HG03280 (cell line): ENCODE results near the gene MFSD6.

ENCODE experiments used
- ATAC-seq: cut with Tn5 transposase; IDR thresholded peaks from one replicate; pipeline ENCODE4 v1.9.1; 2021; ENCODE audit warnings: mild to moderate bottlenecking, moderate library complexity; ENCODE audit not compliant: unreplicated experiment

MFSD6 gene

DNA sequence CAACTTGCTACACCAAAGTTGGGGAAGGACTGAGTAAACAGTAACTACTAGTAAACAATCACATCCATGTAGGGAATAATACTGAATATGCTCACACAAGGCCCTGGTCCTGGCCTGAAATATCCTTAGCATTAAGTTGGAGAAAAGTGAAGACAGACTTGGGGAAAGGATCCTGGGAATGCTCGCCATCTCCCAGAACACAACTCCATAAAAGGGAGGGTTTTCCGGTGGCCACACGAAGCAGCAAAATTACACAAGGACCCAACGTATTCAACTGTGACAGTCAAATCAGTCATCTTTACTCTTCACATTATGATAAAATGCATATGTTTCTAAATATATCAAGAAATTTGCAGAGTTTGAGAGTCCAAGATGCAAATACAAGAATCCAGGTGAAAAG is 119.1 kb downstream of the MFSD6 start:
- no peak for ATAC-seq

DNA sequence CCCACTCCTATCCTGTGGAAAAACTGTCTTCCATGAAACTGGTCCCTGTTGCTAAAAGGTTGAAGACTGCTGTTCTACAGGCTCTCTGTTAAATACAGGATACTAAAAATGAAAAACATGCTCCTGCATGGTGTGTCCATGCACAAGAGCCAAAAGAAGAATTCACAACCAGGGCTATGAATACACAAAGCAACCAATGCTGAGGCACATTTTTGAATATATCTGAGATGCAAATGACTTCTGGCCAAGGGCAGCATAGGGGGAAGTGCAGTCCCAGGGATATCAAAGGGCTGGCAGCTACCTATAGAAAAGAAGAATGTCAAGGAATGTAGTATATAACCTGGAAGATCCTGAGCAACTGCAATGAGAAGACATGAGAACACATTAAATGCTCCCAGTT is 119.8 kb downstream of the MFSD6 start:
- no peak for ATAC-seq

DNA sequence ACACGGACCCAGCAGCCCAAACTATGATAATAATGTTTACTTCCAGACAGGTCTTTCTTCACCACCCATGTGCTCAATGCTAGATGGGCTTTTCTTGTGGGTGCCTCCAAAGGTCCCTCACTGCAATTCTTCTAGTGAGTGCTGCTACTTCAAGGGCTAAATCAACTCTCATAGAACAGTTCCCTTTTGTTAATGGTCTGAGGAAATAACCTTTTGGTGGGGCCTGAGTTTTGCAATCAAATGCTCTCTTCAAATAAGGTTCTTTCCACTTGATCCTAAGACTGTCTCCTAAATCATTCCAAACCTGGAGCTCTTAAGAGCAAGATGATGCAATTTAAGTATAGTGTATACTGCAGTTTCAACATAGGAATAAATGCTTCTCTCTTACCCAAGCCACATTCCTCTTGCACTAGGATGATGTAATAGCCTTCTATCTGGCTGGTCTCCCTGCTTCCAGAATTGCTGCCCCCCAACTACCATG is 120.4 kb downstream of the MFSD6 start:
- ATAC-seq: no peak

DNA sequence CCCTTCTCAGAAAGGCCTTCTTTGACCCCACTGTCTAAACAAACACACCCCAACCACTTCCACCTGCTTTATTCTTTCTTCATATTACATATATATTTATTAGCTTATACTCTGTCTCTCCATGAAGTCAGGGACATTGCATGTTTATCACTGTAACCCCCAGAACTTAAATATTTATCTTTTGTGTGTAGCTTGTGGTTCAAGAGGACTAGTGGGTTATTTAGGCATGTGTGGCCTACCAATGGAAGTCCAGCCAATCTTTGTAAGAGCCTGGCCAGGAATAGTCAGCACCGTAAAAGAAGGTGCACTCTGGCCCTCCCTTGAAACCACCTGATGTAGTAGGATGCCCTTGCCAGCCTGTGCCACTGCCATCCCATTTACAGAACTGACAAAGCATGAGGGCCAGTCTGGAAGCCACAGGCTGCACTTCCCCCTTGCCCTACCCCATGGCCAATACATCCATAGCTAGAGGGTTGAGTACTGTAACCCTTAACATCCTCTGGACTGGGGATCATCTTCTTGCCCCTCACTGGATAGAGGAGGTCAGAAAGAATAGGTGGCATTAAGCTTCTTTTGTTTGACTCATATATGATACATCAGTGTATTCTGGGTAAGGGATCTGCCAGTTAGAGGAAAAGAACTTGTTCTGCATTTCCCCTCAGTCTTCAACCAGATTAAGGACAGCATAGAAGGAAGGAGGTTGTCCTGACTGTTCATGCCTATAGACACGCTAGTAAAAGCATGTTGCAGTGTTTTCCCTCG is 121.5 kb downstream of the MFSD6 start:
- ATAC-seq: no peak

DNA sequence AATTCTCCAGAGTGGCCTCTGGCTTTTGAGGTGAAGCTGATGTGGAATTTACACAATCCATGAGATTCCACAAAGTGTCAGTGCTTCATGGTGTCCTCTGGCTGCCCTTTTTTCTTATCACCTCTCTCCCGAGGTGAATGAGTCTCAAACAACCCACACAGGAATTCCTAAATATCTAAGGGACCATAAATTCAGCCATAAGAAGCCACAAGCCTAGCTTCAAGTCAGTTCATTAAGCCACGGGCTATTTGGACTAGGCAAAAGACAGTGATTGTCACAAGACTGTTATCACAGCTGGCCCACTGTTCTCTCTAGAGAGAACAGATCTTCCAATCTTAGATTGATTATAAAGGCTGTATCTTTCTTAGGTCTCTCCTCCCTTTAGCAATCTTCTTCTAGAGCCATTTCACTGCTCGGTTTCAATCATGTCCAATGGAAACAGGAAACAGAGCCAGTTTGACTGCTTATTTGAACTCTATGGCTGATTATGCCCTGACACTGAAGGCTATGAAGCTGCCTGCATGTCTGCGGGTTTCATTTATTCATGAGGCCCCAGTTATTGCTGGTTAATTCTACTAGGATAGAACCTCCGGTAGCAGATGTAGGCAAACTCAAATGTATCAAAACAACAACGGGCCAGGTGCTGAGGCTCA is 122.2 kb downstream of the MFSD6 start:
- ATAC-seq: no peak

DNA sequence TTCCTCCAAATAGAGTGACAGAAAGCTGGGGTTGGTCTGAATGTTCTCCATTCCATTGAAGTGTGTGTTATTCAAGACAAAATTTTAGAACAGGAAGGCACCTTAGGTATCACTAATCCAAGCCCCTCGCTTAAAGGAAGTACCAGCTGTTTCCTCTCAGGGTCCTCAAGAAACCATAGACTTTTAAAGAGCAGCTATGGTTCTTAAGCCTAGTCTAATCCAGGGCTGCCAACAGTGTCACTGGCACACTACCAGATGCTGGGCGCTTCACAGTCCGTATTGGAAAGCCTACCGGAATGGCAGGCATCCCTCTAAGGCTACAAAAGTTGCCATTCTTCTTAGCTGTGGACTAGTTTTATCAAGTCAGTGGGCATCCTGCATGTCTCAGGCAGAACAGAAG is 124.4 kb downstream of the MFSD6 start:
- ATAC-seq: no peak

DNA sequence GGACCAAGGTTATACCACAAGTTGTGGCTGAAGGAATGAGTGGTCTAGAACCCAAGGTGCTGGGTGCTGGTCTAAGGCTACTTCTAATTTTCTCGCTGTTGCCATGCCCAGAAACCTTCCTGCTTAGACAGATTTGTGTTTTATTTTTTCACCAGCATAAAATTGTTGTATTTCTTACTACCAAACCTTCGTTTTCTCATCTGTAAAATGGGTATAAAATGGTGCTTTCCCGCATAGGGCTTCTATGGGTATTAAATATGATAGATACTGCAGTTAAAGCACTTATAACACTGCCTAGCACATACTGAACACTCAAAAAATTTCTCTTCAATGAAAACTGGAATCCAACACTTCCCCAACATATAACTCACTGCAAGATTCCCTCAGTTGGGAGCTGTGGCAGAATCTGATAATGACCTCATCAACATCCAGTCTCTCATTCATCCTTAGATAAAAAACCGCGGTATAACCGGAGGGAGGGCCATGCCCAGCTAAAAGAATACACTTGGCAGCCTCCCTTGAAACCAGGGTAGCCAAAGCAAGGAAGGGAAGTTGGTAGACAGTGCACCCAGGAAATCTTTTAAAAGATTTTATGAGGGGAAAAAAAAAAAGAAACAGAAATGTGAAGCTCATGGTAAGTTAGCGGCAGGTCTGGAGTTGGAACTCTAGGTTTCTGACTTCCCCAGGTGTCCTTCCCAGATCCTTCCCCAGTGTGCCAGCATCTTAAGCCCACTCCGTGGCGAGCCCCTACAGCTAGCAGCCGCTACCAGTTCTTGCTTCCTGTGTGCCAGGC is 125.2 kb downstream of the MFSD6 start:
- no peak for ATAC-seq

DNA sequence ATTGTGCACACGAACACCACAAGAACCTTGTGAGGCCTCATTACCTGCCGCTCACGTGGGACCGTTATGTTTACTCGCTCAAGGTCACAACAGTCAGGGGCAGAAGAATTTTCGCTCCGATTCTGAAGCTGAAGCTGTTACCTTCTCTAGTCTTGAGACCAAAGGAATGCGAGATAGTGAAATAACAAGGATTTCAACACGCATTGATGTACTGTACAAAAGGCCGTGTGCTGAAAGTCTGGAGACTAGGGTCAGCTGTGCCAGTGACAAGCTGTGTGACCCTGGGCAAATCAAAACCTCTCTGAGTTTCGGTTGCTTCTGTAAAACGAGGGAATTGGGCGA is 125.8 kb downstream of the MFSD6 start:
- ATAC-seq: peak; percentile 30

DNA sequence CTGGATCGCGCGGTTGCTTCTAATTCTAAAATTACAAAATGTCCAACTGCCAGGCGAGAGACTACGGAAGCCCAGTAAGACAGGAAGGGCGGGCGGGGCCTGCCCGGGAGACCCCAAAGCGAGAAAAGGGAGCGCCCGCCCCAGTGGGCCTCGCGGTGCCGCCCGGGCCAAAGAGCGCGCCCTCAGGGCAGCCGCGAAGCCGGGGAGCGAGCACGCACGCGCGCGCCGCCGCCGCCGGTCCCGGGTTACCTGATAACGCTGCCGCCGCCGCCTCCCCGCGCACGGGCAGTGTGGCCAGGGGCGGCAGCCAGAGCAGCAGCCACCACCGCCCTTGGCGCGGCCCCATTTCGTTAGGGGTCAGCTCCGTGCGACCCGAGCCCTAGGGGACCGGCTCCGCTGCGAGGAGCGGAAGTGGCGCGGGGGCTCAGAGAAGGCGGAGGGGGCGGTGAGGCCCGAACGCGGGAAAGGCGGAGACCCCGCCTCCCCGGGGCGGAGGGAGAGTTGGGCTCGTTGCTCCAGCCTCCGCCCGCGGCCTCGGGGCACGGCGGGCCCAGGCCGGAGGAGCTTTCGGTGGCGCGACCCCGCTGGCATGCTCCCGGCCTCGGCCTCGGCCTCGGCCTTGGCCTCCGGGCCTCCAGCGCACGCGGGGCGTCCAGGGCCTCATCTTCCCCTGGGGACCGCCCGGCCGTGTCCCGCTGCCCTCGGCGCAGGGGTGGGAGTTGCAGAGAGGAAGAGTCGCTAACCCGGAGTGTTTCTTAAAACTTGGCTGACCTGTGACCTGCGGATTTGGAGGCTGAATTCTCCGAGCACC is 126.4 kb downstream of the MFSD6 start, which contains the start of gene NEMP2:
NEMP2 (minus strand) TSS at position 413 of the 811 bp plus-strand sequence; CDS start at position 346, 67 bp downstream.
- peak; percentile 68 for ATAC-seq

DNA sequence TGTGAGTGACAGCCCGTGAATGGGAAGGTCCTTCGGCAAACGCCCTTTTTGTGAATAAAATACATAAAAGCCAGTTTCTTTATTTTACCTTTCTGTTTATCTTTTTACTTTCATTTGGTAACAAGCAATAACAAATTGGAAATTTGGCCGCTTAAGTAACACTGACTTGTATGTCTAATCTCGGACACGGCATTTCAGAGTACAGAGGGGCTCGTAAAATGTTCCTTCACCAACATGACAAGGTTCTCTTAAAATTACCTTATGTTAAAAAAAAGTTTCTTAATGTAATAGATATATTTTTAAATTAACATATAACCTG is 126.9 kb downstream of the MFSD6 start:
- no peak for ATAC-seq

DNA sequence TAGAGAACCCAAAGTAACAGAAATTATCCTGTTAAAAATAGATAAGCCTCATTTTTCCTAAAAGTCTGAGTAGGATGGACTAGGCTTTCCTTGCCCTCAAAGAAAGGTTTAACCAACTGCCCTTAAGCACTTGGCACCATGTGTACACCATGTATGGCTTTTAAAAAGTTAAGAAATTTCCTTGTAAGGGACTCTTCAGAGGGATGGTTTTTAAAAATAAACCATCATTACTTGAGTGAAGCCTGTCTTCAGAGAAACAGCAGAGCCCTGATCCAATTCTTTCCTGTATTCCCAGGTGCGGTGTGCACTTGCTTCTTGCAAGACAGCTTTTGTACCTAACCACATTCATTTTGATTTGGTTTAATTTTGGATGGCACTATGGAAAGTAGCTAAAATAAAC is 127.4 kb downstream of the MFSD6 start:
- ATAC-seq: no peak

DNA sequence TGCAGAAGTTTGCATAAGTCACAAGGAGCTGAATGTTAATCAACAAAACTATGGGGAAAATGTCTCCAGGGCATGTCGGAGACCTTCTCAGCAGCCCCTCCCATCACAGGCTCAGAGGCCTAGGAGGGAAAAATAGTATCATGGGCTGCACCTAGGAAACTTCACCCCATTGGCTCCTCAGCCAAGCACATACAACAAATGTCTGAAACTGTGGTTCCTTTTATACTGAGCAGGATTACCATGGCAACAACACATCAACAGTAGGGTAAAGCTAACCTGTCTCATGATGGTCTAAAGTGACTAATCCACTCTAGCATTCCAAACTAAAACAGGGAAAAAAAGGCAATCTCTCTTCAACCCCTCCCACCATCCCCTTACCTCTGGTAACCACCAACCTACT is 129.6 kb downstream of the MFSD6 start:
- no peak for ATAC-seq

DNA sequence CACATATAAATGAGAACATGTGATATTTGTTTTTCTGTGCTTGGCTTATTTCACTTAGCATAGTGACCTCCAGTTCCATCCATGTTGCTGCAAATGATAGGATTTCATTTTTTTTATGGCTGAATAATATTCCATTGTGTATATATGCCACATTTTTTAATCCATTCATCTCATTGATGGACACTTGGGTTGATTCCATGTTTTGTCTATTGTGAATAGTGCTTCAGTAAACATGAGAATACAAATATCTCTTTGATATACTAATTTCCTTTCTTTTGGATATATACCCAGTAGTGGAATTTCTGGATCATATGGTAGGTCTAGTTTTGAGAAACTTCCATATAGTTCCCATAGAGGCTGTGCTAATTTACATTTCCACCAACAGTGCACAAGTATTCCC is 130.0 kb downstream of the MFSD6 start:
- ATAC-seq: no peak

DNA sequence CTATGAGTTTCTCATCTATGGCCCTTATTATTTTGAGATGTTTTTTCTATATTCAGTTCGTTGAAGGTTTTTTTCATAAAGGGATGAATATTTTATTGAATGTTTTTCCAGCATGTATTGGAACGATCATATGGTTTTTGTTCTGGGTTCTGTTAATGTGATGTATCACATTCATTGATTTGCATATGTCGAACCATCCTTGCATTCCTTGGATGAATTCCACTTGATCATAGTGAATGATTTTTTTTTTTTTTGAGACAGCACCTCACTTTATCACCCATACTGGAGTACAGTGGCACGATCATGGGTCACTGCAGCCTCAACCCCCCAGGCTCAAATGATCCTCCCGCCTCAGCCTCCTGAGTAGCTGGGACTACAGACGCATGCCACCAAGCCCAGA is 131.9 kb downstream of the MFSD6 start:
- no peak for ATAC-seq

DNA sequence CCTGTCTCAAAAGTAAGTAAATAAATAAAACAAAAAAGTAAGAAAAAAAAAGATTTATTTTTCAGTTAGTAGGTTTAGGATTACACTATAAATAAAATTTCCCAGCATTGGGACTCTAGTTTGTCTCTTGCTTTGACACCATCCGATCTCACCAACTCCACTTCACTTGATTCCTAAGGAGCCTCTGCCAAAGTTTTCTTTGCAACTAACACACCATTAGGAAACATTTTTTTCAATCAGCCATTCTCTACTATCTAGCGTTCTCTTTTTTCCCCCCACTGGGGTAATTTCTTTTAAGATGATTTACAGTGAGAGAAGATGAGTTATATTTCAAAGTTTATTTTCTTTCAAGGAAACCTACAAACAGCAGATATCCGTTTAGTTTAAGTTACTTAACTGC is 136.9 kb downstream of the MFSD6 start:
- no peak for ATAC-seq

DNA sequence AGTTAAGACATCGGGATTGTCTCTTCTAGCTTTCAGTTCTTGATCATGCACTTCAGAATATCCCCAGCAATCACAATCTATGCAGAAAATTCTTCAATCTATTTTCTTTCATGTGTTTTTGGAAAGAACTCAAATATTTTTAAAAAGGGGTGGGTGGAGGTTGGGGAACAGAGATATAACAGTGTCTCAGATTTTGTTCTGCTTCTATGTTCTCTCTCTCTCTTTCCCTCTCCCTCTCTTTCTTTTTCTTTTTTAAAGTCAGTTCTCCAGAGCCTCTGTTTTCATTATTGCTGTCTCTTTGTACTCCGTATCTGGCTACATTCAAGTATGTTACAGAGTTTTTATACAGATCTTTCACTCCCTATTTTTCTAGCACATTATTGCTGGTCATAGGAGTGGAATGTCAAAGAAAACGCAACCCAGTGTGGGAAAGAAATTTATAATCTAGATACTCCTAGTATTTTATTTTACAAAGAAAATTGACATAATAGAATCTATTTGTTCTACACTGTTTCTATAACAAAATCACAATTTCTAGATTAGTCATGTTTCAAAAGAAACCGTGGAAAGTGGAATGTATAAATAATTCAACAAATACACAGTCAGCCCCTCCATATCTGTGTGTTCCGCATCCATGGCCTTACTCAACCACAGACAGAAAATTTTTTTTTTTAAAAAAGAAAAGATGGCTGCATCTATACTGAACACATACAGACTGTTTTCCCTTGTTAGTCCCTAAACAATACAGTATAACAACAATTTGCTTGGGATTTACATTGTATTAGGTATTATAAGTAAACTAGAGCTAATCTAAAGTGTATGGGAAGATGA is 137.6 kb downstream of the MFSD6 start:
- no peak for ATAC-seq

DNA sequence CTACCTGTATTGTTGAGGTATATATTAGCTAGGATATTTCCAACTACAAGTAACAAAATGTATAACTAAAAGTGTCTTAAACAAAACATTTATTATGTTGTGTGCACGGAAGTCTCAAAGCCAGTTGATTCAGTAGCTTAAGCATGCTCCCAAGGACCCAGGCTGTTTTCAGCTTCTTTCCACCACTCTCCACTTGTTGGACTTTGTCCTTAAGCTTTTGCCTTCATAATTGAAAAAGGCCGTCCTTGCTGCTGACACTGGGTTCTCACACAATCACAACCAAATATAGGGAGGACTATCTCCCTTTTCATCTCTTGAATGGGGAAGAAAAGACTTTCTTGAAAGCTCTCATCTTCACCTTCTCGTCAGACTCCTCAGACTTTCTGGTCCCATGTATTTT is 138.6 kb downstream of the MFSD6 start:
- no peak for ATAC-seq

DNA sequence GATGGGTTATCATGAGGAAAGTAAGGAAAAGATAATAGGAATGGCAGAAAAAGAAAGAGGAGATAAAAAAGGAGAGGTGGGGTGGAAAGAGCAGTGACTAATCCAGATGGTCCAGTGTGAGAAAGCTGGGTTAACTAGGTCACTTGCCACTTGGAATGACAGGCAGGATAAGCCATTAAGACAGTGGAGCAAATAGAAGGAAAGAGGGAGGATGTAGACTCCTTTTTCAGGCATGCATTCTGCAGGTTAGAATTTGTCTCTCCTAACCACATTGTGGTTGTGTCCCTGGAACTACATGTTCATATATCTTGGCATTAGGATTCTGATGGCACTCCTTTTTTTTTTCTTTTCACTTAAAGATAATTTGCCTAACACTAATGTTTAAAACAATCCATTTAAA is 139.7 kb downstream of the MFSD6 start:
- ATAC-seq: no peak

DNA sequence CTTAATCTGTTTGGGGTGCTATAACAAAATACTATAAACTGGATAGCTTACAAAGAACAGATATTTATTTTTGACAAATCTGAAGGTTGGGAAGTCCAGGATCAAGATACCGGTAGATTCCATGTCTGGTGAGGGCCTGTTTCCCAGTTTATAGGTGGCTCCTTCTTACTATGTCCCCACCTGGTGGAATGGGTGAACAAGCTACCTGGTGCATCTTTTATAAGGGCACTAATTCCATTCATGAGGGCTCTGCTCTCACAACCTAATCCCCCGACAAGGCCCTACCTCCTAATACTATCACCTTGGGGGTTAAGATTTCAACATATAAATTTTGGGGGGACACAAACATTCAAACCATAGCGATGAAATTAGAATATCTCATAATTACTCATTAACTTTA is 142.0 kb downstream of the MFSD6 start:
- ATAC-seq: no peak
